Testis (tissue), 3 donors: Measurements from ENCODE around the gene TMC1. TPM values are rescaled to one million over a fixed set of nuclear protein-coding genes. Genes with fewer than 3 reads are reported as not detected.

Experiments
- DNase-seq: peaks from one replicate; pipeline ENCODE4 v3.0.0-alpha.2; 2019
- H3K27ac ChIP-seq, 2 donors: fragments of 200-600 bp; sonication (generic); one replicate each; pipeline ENCODE4 v1.5.1; 2019
- H3K27me3 ChIP-seq: fragments of 200-600 bp; sonication (generic); one replicate; pipeline ENCODE4 v1.5.1; 2019
- H3K36me3 ChIP-seq: fragments of 200-600 bp; sonication (generic); one replicate; pipeline ENCODE4 v1.5.1; 2017; ENCODE audit warnings: low read depth; ENCODE audit errors: missing control alignments
- H3K4me1 ChIP-seq: fragments of 200-600 bp; sonication (generic); one replicate; pipeline ENCODE4 v1.5.1; 2019
- H3K4me3 ChIP-seq, 2 donors: fragments of 200-600 bp; sonication (generic); one replicate each; pipeline ENCODE4 v1.5.1; 2017 to 2019
- H3K9me3 ChIP-seq: fragments of 200-600 bp; sonication (generic); one replicate; pipeline ENCODE4 v1.5.1; 2017
- CTCF ChIP-seq, 3 experiments: fragments of 450-650 bp in 2 of 3; fragments of 200-600 bp in 1 of 3; sonication (generic) in 1 of 3; IDR thresholded peaks; one replicate each; pipeline ENCODE4 v1.5.1; 2016 to 2019; ENCODE audit warnings: antibody characterized with exemption in 3 of 3, mild to moderate bottlenecking in 2 of 3, moderate library complexity in 1 of 3
- POLR2A ChIP-seq: fragments of 450-650 bp; IDR thresholded peaks from one replicate; pipeline ENCODE4 v1.6.1; 2017; ENCODE audit warnings: antibody characterized with exemption, mild to moderate bottlenecking, moderate library complexity
- WGBS, 2 donors: methylation state at CpG; one replicate each; pipeline ENCODE4 v1.1.5; 2018; 5-methylcytosine and 5-hydroxymethylcytosine counted together
- intact Hi-C: fragments of 100-400 bp; cut with DNase I; formaldehyde crosslinking; loops from one replicate; pipeline ENCODE4 v1.15.1; 2023; ENCODE audit warnings: low total_unique reads
- polyA plus RNA-seq: library from polyadenylated mRNA; stranded (reverse); fragments of 350-450 nt; fragmentation: Illumina TruSeq; extraction: RNeasy Lipid Tissue Mini Kit (QIAGEN cat#74804); gene quantifications from one replicate; pipeline ENCODE4 v1.2.3, GENCODE V29; 2014; ENCODE audit warnings: low read depth, low replicate concordance; ENCODE audit not compliant: insufficient read depth
- total RNA-seq, 2 donors: library from RNA; depleted of rRNA; stranded (reverse); fragments of >200 nt; gene quantifications; one replicate each; pipeline ENCODE4 v1.2.3, GENCODE V29; 2016

Gene TMC1
- total and polyA plus RNA-seq, 3 donors from 2014 or later = 2.0 to 5.4 (median 3.0) TPM

- no peaks in the 10 kb centered on the region for H3K27me3 ChIP-seq
- H3K4me3 ChIP-seq = no peak overlapping the region
- no peak overlapping the region for H3K27ac ChIP-seq
- TF ChIP-seq POLR2A (no peak), CTCF (IDR thresholded peaks at IDR 0.05) (no peak)
- no peaks in the 10 kb centered on the region for H3K9me3 ChIP-seq
- no peaks in the 10 kb centered on the region for H3K36me3 ChIP-seq
- H3K4me1 ChIP-seq = no peaks in the 10 kb centered on the region
- no peak for DNase-seq
- intact Hi-C loops = no loop called here
These were observed 122.2 kb downstream of the TMC1 start for GRCh38 chr9:72643651-72644050.

- H3K4me1 ChIP-seq = no peaks in the 10 kb centered on the region
- intact Hi-C loops = no loop called here
- H3K27ac ChIP-seq = no peak overlapping the region
- H3K4me3 ChIP-seq = no peak overlapping the region
- H3K27me3 ChIP-seq = no peaks in the 10 kb centered on the region
- TF ChIP-seq CTCF (IDR thresholded peaks at IDR 0.05) (no peak), POLR2A (no peak)
- H3K36me3 ChIP-seq = no peaks in the 10 kb centered on the region
- DNase-seq = no peak
- WGBS, 2 donors = 93 to 100% methylated on average over 1 of the region's 1 CpG
- no peaks in the 10 kb centered on the region for H3K9me3 ChIP-seq
These were observed 124.7 kb downstream of the TMC1 start for GRCh38 chr9:72646061-72646460.

GRCh38 chr9:72648324-72649126, 127.1 kb downstream of the TMC1 start:
- Histone ChIP-seq H3K27ac (no peak overlapping the region), H3K4me1 (no peaks in the 10 kb centered on the region), H3K36me3 (no peaks in the 10 kb centered on the region), H3K27me3 (no peaks in the 10 kb centered on the region), H3K9me3 (no peaks in the 10 kb centered on the region), H3K4me3 (no peak overlapping the region)
- no peak for DNase-seq
- intact Hi-C loops = no loop called here
- TF ChIP-seq CTCF (IDR thresholded peaks at IDR 0.05) (no peak), POLR2A (no peak)
- WGBS, 2 donors = 73 to 82% methylated on average over 5 of the region's 5 CpGs

GRCh38 chr9:72649127-72649442, 127.7 kb downstream of the TMC1 start:
- WGBS, 2 donors = 30 to 64% methylated on average over 1 of the region's 1 CpG
- H3K4me1 ChIP-seq = no peaks in the 10 kb centered on the region
- H3K4me3 ChIP-seq = no peak overlapping the region
- DNase-seq = no peak
- TF ChIP-seq POLR2A (no peak), CTCF (IDR thresholded peaks at IDR 0.05) (no peak)
- H3K27me3 ChIP-seq = no peaks in the 10 kb centered on the region
- H3K27ac ChIP-seq = no peak overlapping the region
- no peaks in the 10 kb centered on the region for H3K9me3 ChIP-seq
- intact Hi-C loops = no loop called here
- no peaks in the 10 kb centered on the region for H3K36me3 ChIP-seq

GRCh38 chr9:72650206-72650605, 128.8 kb downstream of the TMC1 start:
- Histone ChIP-seq H3K36me3 (no peaks in the 10 kb centered on the region), H3K27ac (no peak overlapping the region), H3K27me3 (no peaks in the 10 kb centered on the region), H3K4me1 (no peaks in the 10 kb centered on the region), H3K9me3 (no peaks in the 10 kb centered on the region), H3K4me3 (no peak overlapping the region)
- DNase-seq = no peak
- intact Hi-C loops = no loop called here
- 84 to 86% methylated on average over 2 of the region's 2 CpGs for WGBS, 2 donors
- TF ChIP-seq CTCF (IDR thresholded peaks at IDR 0.05) (no peak), POLR2A (no peak)
